Measurements from ENCODE around the gene AGAP3.

DNA sequence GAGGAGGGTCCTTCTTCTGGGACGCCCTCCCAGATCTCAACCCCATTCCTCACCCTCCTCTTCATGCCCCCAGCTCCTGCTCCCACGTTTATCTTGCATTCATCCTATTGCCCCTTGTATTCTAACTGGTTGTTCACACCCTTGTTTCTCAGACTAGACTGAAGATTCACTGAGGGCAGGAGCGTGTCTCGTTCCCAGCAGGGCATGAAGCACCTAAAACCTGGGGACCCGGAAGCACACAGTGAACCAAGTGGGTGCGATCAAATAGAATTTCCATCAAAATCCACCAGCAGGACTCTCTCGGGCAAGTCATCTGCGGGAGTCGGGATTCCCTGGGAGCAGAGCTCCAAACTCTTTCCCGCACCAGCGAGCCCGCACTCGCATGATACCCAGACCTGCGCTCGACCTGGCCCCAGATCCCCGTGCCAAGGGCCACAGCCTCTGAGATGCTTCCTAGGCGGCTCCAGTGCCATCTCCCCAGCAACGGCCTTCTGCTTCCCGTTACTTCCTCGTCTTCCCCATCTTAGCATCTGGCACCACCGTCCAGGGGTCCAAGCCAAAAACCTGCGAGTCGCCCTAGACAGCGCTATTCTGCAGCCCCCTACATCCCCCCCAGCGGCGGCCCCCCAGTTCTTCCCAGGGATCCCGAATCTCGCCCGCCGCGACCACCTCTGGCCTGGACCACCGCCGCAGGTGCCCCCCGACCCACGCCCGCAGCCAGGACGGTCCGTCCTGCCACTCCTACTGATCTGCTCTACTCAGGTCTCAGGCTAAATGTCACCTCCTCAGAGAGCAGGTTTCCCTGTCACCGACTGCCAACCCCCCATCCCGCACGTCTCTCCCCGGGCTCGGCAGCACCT is 87.3 kb downstream of the AGAP3 start:
- TF ChIP-seq POLR2A (IDR thresholded peaks at IDR 0.05; ENCODE audit: low read depth, low read length) (no peak), POLR2AphosphoS5 (IDR thresholded peaks at IDR 0.05; ENCODE audit: low read depth, low read length) (no peak)

Data from GM12892 (cell line).